ENCODE measurements around the gene COPZ2. TPM values are rescaled to one million over a fixed set of nuclear protein-coding genes. Genes with fewer than 3 reads are reported as not detected.

COPZ2 gene
- total and polyA plus RNA-seq, 9 of the 15 experiments (the other 6 are each of a cell fraction or from before 2014, with no cell fraction given), result 0.22 to 0.49 TPM; not detected in 7

GRCh38 chr17:48026502-48027321, 10.9 kb downstream of the COPZ2 start (continued):
- TF ChIP-seq, protein P1, sequence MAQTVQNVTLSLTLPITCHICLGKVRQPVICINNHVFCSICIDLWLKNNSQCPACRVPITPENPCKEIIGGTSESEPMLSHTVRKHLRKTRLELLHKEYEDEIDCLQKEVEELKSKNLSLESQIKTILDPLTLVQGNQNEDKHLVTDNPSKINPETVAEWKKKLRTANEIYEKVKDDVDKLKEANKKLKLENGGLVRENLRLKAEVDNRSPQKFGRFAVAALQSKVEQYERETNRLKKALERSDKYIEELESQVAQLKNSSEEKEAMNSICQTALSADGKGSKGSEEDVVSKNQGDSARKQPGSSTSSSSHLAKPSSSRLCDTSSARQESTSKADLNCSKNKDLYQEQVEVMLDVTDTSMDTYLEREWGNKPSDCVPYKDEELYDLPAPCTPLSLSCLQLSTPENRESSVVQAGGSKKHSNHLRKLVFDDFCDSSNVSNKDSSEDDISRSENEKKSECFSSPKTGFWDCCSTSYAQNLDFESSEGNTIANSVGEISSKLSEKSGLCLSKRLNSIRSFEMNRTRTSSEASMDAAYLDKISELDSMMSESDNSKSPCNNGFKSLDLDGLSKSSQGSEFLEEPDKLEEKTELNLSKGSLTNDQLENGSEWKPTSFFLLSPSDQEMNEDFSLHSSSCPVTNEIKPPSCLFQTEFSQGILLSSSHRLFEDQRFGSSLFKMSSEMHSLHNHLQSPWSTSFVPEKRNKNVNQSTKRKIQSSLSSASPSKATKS (CRISPR knock-in tag; IDR thresholded peaks at IDR 0.05), result no peak
- TF ChIP-seq ZNF445 (CRISPR knock-in tag; IDR thresholded peaks at IDR 0.05; ENCODE audit: low read depth) (no peak), TCF3 (CRISPR knock-in tag; IDR thresholded peaks at IDR 0.05) (peak; percentile 14; the same call in 1 of the 2 replicates), ID3 (CRISPR knock-in tag; IDR thresholded peaks at IDR 0.05) (no peak), ID3 (tag; IDR thresholded peaks at IDR 0.05) (no peak), SMAD3 (CRISPR knock-in tag; conservative IDR thresholded peaks at IDR 0.05) (no peak), L3MBTL2 (IDR thresholded peaks at IDR 0.05) (peak; percentile 41; the same call in 1 of the 2 replicates), HDAC3 (IDR thresholded peaks at IDR 0.05; ENCODE audit: borderline replicate concordance, partially characterized antibody) (no peak), PTBP1 (IDR thresholded peaks at IDR 0.05; ENCODE audit: low read depth, low read length) (no peak), PCBP2 (IDR thresholded peaks at IDR 0.05; ENCODE audit: low read depth, low read length, poor library complexity, severe bottlenecking) (no peak), TFAM (CRISPR knock-in tag; conservative IDR thresholded peaks at IDR 0.05) (no peak), PTTG1 (tag; IDR thresholded peaks at IDR 0.05; ENCODE audit: low read depth) (no peak), MBD2 (IDR thresholded peaks at IDR 0.05; ENCODE audit: borderline replicate concordance, low read depth) (no peak), KLF13 (tag; IDR thresholded peaks at IDR 0.05; ENCODE audit: borderline replicate concordance, low read depth) (no peak), TRIM24 (IDR thresholded peaks at IDR 0.05) (peak in 1 of 2 experiments; percentile 40; a peak in 1 of 4 replicates), SMC3 (conservative IDR thresholded peaks at IDR 0.05; ENCODE audit: insufficient read depth, low read depth, low read length) (peak; percentile 89), ARNT (IDR thresholded peaks at IDR 0.05) (no peak), RBFOX2 (IDR thresholded peaks at IDR 0.05; ENCODE audit: low read depth, low read length) (peak; percentile 23; the same call in 1 of the 2 replicates), ZNF766 (CRISPR knock-in tag; conservative IDR thresholded peaks at IDR 0.05) (no peak), NONO (IDR thresholded peaks at IDR 0.05; ENCODE audit: low read depth in 2 of 2, low read length in 1 of 2) (no peak; a peak in 1 of 4 replicates), BHLHE40 (IDR thresholded peaks at IDR 0.05; ENCODE audit: low read length) (peak; percentile 47), BRF1 (IDR thresholded peaks at IDR 0.05; ENCODE audit: borderline replicate concordance, extremely low read depth, insufficient read length) (no peak)
- TF ChIP-seq, protein P2, sequence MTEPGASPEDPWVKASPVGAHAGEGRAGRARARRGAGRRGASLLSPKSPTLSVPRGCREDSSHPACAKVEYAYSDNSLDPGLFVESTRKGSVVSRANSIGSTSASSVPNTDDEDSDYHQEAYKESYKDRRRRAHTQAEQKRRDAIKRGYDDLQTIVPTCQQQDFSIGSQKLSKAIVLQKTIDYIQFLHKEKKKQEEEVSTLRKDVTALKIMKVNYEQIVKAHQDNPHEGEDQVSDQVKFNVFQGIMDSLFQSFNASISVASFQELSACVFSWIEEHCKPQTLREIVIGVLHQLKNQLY (CRISPR knock-in tag; conservative IDR thresholded peaks at IDR 0.05), result no peak
- TF ChIP-seq, protein P3, sequence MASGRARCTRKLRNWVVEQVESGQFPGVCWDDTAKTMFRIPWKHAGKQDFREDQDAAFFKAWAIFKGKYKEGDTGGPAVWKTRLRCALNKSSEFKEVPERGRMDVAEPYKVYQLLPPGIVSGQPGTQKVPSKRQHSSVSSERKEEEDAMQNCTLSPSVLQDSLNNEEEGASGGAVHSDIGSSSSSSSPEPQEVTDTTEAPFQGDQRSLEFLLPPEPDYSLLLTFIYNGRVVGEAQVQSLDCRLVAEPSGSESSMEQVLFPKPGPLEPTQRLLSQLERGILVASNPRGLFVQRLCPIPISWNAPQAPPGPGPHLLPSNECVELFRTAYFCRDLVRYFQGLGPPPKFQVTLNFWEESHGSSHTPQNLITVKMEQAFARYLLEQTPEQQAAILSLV (tag; IDR thresholded peaks at IDR 0.05), result no peak

Data from K562 (cell line).